Activated CD4-positive, alpha-beta T cell treated with anti-CD3 and anti-CD28 coated beads for 4 hours (primary cell): ENCODE measurements around the gene SAMD13.
"Not testable (repeated sequence)": the region's sequence is repeated elsewhere in the genome, so short reads cannot be mapped to it uniquely, and the experiment has no call there.

Experiments
- DNase-seq, 2 donors: peaks; one replicate each; pipeline ENCODE4 v3.0.0-alpha.2; 2020

SAMD13 gene

DNA sequence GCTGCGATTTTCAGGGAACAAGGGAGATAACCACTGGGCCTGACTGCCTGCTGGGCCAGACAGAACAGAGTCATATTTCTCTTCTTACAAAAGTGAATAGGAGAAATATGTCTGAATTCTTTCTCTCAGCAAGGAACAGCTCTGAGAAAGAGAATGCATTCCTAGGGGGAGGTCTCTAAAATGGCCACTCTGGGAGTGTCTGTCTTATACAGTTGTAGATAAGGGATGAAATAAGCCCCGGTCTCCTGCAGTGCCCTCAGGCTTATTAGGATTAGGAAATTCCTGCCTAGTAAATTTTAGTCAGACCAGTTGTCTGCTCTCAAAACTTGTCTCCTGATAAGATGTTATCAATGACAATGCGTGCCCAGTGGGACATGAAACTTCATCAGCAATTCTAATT lies 14.1 kb upstream of the SAMD13 start:
- DNase-seq: not testable (repeated sequence)

DNA sequence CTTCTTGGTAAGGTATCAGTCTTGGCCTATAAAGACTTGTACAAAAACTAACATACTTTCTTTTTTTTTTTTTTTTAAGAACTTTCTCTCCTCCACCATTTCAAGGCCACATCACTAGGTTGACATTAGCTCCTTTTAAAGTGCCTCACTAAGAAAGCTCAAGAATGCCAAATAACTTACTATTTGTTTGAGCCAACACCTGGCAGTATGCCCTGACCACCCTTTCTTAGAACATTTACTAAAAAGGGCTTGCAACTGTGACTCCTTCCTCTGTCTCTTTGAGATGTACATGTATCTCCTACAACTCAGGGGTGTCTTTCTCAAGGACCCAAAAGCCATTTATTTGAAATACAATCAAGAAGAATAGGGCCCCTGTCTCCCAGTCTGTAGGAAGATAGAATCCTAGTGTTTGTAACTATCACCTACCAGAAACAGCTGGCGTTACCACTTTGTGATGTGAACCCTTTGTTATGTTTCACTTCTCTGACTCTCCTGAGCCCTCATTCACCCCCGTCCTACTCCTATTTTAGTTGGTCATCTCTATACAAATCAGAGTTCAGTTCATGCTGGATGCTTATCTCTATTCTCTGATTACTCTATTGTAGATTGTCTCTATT lies 12.2 kb upstream of the SAMD13 start:
- no peak for DNase-seq

GRCh38 chr1:84291882-84292655 lies 9.4 kb upstream of the SAMD13 start:
- no peak for DNase-seq

GRCh38 chr1:84293766-84294165 lies 7.7 kb upstream of the SAMD13 start:
- no peak for DNase-seq

DNA sequence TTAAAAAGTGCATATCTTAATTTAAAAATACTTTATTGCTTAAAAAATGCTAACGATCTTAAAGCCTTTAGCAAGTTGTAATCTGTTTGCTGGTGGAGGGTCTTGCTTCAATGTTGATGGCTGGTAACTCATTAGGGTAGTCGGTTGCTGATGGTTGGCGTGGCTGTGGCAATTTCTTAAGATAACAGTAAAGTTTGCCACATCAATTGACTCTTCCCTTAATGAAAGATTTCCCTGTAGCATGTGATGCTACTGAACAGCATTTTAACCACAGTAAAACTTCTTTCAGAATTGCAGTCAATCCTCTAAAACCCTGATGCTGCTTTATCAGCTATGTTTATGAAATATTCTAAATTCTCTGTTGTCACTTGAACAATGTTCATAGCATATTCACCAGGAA lies 6.8 kb upstream of the SAMD13 start:
- no peak for DNase-seq

GRCh38 chr1:84297546-84298244 lies 3.8 kb upstream of the SAMD13 start:
- no peak for DNase-seq

DNA sequence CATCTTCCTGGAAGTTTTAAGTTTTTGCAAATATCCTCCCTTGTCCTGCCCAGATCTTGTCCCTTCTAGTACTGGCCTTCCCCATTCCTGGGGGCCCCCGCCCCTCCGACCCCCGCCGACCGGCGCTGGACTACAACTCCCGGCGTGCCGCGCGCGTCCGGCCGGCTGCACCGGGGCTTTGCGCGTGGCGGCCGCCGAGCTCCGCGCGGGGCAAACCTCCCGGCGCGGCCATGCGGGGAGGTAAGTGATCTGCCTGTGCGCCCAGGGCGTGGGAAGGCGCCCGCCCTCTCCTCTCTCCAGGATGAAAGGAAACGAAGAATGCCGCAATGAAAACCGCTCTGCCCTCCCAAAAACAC lies 3.2 kb upstream of the SAMD13 start:
- peak; percentile 38 to 44 for DNase-seq

- DNase-seq: no peak
Measured at GRCh38 chr1:84298684-84299535, 2.6 kb upstream of the SAMD13 start.

GRCh38 chr1:84299536-84300170 lies 1.9 kb upstream of the SAMD13 start:
- DNase-seq: no peak

DNA sequence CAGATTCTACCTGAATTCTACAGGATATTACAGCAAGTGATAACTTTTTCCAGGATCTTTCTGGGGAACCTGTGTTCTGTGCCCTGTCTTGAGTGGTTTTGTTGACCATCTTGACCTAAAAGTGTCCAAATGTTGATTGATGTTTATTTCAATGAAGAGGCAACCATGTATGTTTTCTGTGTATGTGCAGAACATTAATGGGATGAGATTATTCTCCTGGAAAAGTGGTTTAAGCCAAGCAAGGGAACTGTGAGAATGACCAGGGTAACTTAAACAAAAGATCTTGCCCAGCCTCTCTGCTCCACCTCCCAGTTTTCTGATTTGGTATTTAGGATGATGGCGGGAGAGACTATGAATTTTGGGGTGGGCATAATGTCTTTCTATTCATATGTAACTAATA lies 1.0 kb upstream of the SAMD13 start:
- DNase-seq: no peak

DNA sequence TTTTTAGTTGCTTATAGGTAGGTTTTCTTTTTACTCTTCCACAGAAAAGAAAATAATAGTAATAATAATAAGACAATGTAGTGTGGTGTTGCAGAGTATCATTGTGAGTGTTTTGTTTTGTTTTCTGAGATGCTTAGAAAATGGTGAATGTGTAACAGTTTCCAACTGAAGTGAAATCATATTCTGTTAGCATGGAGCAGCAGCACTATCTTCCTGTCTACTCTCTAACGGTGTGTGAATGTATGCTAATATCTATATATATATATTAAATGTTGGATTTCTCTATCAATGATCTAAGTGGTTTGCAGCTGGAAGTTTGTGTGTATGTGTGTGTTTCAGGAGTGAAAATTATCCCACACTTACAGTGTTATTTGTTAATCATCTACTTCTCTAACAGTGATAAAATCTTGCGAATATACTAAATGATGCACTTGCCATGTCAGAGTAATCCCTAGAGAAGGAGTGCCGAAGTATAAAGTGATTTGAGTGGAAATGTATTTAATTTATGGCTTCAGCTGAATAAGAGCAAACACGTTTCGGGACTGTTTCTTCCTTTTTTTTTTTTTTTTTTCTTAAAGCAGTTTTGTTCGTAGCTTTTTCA lies 377 bp downstream of the SAMD13 start:
- no peak for DNase-seq

GRCh38 chr1:84303314-84303830 lies 1.9 kb downstream of the SAMD13 start:
- no peak for DNase-seq

- no peak for DNase-seq
Measured at GRCh38 chr1:84307398-84307797, 5.9 kb downstream of the SAMD13 start.

DNA sequence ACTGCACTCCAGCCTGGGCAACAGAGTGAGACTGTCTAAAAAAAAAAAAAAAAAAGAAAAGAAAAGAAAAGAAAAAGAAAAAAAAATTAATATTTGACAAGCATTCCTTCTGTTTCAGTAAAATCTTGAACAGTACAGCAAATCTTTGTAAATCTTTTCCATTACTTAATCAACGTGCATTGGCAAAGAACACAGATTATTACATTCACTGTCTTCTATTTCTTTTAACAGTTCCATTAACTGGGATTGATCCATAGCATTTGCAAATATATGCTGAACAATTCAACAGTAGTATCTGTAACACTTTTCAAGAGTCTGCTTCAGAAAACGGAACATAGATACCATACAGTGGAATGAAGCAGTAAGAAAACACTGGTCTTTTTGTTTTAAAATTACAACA lies 9.8 kb downstream of the SAMD13 start:
- DNase-seq: no peak

GRCh38 chr1:84319662-84320061 lies 18.2 kb downstream of the SAMD13 start:
- DNase-seq: no peak

- DNase-seq: no peak
Measured at GRCh38 chr1:84327830-84328229, 26.3 kb downstream of the SAMD13 start.

DNA sequence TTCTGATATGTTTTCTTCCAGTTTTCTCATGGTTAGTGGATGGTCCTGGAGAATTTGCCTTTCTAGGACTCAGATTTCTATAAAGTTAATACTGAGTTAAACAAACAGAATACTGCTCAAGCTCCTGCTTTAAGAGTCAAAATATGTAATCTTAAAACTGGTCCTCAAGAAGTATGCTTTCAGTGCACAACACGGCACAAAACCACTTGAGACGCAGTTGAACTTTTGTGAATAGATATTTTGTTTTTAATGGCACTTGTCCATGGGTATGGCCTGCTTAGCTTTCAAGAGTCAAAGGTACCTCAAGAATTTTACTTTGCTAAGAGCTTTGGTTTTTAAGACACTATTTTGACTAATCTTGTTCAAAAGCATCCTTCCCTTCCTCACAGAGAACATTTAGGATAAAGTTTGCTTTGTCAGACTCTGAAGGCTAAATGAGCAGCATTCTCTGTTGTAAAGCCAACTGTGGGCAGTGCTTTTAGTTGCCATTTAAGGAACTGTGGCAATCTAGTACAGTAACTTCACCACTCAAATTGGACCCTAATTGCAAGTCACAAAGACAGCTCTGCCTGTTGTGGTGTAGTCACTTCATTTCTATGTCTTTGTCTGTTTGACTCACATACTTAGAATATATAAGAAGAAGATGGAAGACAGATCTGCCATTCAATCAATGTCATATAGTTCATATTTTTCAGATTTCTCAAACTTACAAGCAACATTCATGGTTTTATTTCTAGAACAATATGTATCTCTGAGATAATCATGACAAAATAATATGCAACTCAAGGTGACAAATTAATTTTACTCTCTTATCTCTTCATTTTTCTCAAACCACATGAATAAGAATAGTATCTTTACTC lies 28.8 kb downstream of the SAMD13 start:
- no peak for DNase-seq

DNA sequence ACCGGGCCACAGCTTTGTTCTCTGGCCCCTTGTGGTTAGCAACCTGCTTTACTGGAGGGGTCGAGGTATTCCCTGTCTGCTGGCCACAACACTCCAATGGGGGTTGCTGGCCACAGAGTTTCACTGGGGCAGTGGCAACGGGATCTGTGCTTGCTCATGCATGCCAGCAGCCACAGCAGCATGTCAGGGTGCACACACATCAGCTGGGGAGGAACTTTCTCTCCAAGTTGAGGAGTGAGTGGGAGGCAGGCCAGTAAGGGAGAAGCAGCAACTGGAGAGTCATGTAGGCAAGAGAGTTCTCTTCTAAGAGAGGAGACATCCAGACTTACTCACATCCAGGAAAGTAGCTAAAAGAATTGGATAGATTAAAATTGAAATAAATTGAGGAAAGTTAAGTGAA lies 38.0 kb downstream of the SAMD13 start:
- DNase-seq: no peak

DNA sequence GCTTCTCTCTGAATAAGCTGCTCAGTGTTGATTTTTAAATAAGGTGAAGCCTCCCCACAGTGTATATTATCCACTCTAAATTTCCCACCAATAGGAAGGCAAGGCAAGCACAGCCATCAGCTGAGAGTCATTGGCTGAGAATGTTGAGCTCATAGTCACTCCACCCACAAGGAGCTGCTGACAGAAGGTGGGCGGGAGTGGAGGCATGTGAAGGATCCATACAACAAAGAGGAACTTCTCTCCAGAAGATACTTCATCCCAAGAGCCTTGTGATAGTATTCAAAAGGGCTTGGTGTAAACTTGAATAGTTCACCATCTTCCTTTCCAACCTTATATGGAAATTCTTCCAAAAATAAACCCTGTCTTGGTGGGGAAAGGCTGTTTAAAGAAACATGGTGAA lies 42.8 kb downstream of the SAMD13 start:
- no peak for DNase-seq

- DNase-seq: no peak
Measured at GRCh38 chr1:84345220-84345619, 43.7 kb downstream of the SAMD13 start.

GRCh38 chr1:84347271-84347931 lies 45.9 kb downstream of the SAMD13 start:
- no peak for DNase-seq
